Neural cell (in vitro differentiated cells): ENCODE measurements around the gene PISD. TPM values are rescaled to one million over a fixed set of nuclear protein-coding genes. Genes with fewer than 3 reads are reported as not detected.

Experiments used
- H2AFZ ChIP-seq: fragments of 200-600, 300-800 bp; sonication (generic), shearing (Covaris generic); 2 replicates; pipeline ENCODE4 v1.6.0; 2014; ENCODE audit warnings: low read depth, mild to moderate bottlenecking, antibody characterized with exemption, low read length, moderate library complexity
- H3F3A ChIP-seq: fragments of 200-600 bp; shearing (Covaris generic); 2 replicates; pipeline ENCODE4 v1.6.1; 2016; ENCODE audit warnings: mild to moderate bottlenecking, moderate library complexity, mixed read lengths, antibody characterized with exemption, low read length; ENCODE audit not compliant: insufficient read depth, poor library complexity, severe bottlenecking
- H3K27ac ChIP-seq: fragments of 200-600, 300-800 bp; sonication (generic), shearing (Covaris generic); 2 replicates; pipeline ENCODE4 v1.5.1; 2014; ENCODE audit warnings: mild to moderate bottlenecking, low read length, moderate library complexity
- H3K27me3 ChIP-seq: fragments of 300-800, 200-600 bp; sonication (generic), shearing (Covaris generic); 2 replicates; pipeline ENCODE4 v1.6.0; 2014; ENCODE audit warnings: mild to moderate bottlenecking, low read depth, low read length, moderate library complexity; ENCODE audit not compliant: insufficient read depth
- H3K36me3 ChIP-seq: fragments of 300-800, 200-600 bp; sonication (generic), shearing (Covaris generic); 2 replicates; pipeline ENCODE4 v1.5.1; 2014; ENCODE audit warnings: mild to moderate bottlenecking, antibody characterized with exemption, low read length, moderate library complexity; ENCODE audit not compliant: insufficient read depth
- H3K4me2 ChIP-seq: fragments of 300-800, 200-600 bp; sonication (generic), shearing (Covaris generic); 2 replicates; pipeline ENCODE4 v1.6.0; 2014; ENCODE audit warnings: mild to moderate bottlenecking, low read length
- H3K4me3 ChIP-seq: fragments of 300-800, 200-600 bp; sonication (generic), shearing (Covaris generic); 2 replicates; pipeline ENCODE4 v1.5.1; 2014; ENCODE audit warnings: mild to moderate bottlenecking, low read length, moderate library complexity
- H3K79me2 ChIP-seq: fragments of 200-600 bp; shearing (Covaris generic); replicated peaks from 2 replicates; pipeline ENCODE4 v1.6.0; 2014; ENCODE audit warnings: mild to moderate bottlenecking, low read length, moderate library complexity; ENCODE audit not compliant: insufficient read depth
- H3K9ac ChIP-seq: fragments of 300-800, 200-600 bp; sonication (generic), shearing (Covaris generic); 2 replicates; pipeline ENCODE4 v1.6.1; 2016; ENCODE audit warnings: mild to moderate bottlenecking, low read length, mixed read lengths
- H3K9me2 ChIP-seq: fragments of 200-600 bp; shearing (Covaris generic); 2 replicates; pipeline ENCODE4 v1.6.1; 2016; ENCODE audit warnings: mild to moderate bottlenecking, low read length, mixed read lengths; ENCODE audit not compliant: insufficient read depth
- H3K9me3 ChIP-seq: fragments of 200-600, 300-800 bp; sonication (generic), shearing (Covaris generic); 2 replicates; pipeline ENCODE4 v1.6.1; 2016; ENCODE audit warnings: mild to moderate bottlenecking, mixed run types, low read length, moderate library complexity, mixed read lengths
- H4K20me1 ChIP-seq: fragments of 200-600 bp; shearing (Covaris generic); 2 replicates; pipeline ENCODE4 v1.6.1; 2016; ENCODE audit warnings: mild to moderate bottlenecking, mixed run types; ENCODE audit not compliant: insufficient read depth
- CTCF ChIP-seq: fragments of 450-650 bp; IDR thresholded peaks from 2 replicates; pipeline ENCODE4 v1.5.1; 2014; ENCODE audit warnings: antibody characterized with exemption, mild to moderate bottlenecking, moderate library complexity; ENCODE audit not compliant: poor library complexity, severe bottlenecking
- EP300 ChIP-seq: fragments of 450-650 bp; conservative IDR thresholded peaks from 2 replicates; pipeline ENCODE4 v1.6.1; 2014; ENCODE audit warnings: antibody characterized with exemption, mild to moderate bottlenecking, moderate library complexity; ENCODE audit not compliant: poor library complexity, severe bottlenecking
- EZH2 ChIP-seq: fragments of 200-600, 300-800 bp; shearing (Covaris generic), sonication (generic); IDR thresholded peaks from 2 replicates; pipeline ENCODE4 v1.6.1; 2014; ENCODE audit warnings: antibody characterized with exemption, low read length, borderline replicate concordance, mild to moderate bottlenecking; ENCODE audit not compliant: insufficient read depth, poor library complexity, severe bottlenecking
- MXI1 ChIP-seq: fragments of 450-650 bp; conservative IDR thresholded peaks from 2 replicates; pipeline ENCODE4 v1.6.1; 2014; ENCODE audit warnings: antibody characterized with exemption, mild to moderate bottlenecking; ENCODE audit not compliant: poor library complexity, severe bottlenecking
- POLR2AphosphoS5 ChIP-seq: IDR thresholded peaks from 2 replicates; pipeline ENCODE4 v1.6.1; 2012
- RAD21 ChIP-seq: fragments of 450-650 bp; conservative IDR thresholded peaks from 2 replicates; pipeline ENCODE4 v1.6.1; 2014; ENCODE audit warnings: antibody characterized with exemption, mild to moderate bottlenecking, moderate library complexity
- REST ChIP-seq: IDR thresholded peaks from 2 replicates; pipeline ENCODE4 v1.6.1; 2012; ENCODE audit warnings: borderline replicate concordance
- SMC3 ChIP-seq: fragments of 450-650 bp; conservative IDR thresholded peaks from 2 replicates; pipeline ENCODE4 v1.6.1; 2014; ENCODE audit warnings: antibody characterized with exemption, mild to moderate bottlenecking, moderate library complexity; ENCODE audit not compliant: poor library complexity
- TAF1 ChIP-seq: IDR thresholded peaks from 2 replicates; pipeline ENCODE4 v1.6.1; 2012; ENCODE audit warnings: low read depth
- polyA plus RNA-seq: library from polyadenylated mRNA; depleted of rRNA; stranded (reverse); fragments of >200 nt; gene quantifications from 2 replicates; pipeline ENCODE4 v1.2.3, GENCODE V29; 2014

PISD gene
- polyA plus RNA-seq, 1 donor from 2014 or later, result 50.9 TPM

GRCh38 chr22:31605851-31606585 lies 56.0 kb downstream of the PISD start (continued):
- no peak for TF ChIP-seq RAD21

- Histone ChIP-seq H4K20me1 (no peaks in the 10 kb centered on the region), H3K36me3 (no peaks in the 10 kb centered on the region), H3K27ac (no peak overlapping the region), H2AFZ (no peak overlapping the region), H3F3A (no peaks in the 10 kb centered on the region), H3K4me2 (no peak overlapping the region), H3K9me2 (no peaks in the 10 kb centered on the region), H3K9ac (no peak overlapping the region), H3K4me3 (no peak overlapping the region), H3K79me2 (no peaks in the 10 kb centered on the region), H3K27me3 (no peaks in the 10 kb centered on the region), H3K9me3 (no peaks in the 10 kb centered on the region)
- TF ChIP-seq POLR2AphosphoS5, result no peak
- TF ChIP-seq EZH2, result no peak
- no peak for TF ChIP-seq TAF1
- no peak for TF ChIP-seq EP300
- TF ChIP-seq CTCF, result no peak
- TF ChIP-seq RAD21, result no peak
- no peak for TF ChIP-seq MXI1
- no peak for TF ChIP-seq SMC3
- TF ChIP-seq REST, result no peak
These were observed 57.0 kb downstream of the PISD start for GRCh38 chr22:31604746-31605705.
